K562 (cell line): ENCODE data around the gene TFRC. TPM values are rescaled to one million over a fixed set of nuclear protein-coding genes. Genes with fewer than 3 reads are reported as not detected.

ENCODE experiments used
- ARID1B ChIP-seq: fragments of 450-650 bp; IDR thresholded peaks from 2 replicates; pipeline ENCODE4 v1.6.1; 2016; ENCODE audit warnings: antibody characterized with exemption, mild to moderate bottlenecking, inconsistent platforms
- C11orf30 ChIP-seq: fragments of 450-650 bp; IDR thresholded peaks from 2 replicates; pipeline ENCODE4 v1.6.1; 2016; ENCODE audit warnings: low read depth, mild to moderate bottlenecking
- CBFB ChIP-seq: sonication (generic); formaldehyde crosslinking; IDR thresholded peaks from 2 replicates; pipeline ENCODE4 v1.4.0; 2020; ENCODE audit warnings: mild to moderate bottlenecking, missing genetic modification reagents
- CEBPG ChIP-seq, 3 experiments: fragments of 200-800 bp in 1 of 3; sonication (Bioruptor generic) in 1 of 3; sonication (generic) in 1 of 3; formaldehyde crosslinking in 1 of 3; IDR thresholded peaks in 2 of 3; conservative IDR thresholded peaks in 1 of 3; 2 replicates each; pipeline versions ENCODE4 v1.6.1 to v1.8.0; 2016 to 2022; ENCODE audit warnings: missing compliant biosample characterization in 2 of 3, missing genetic modification characterization in 2 of 3, mild to moderate bottlenecking in 1 of 3, missing genetic modification reagents in 1 of 3
- HDGF ChIP-seq: fragments of 450-650 bp; IDR thresholded peaks from 2 replicates; pipeline ENCODE4 v1.6.1; 2016
- MEIS2 ChIP-seq: fragments of 450-650 bp; IDR thresholded peaks from 2 replicates; pipeline ENCODE4 v1.6.1; 2014; ENCODE audit warnings: mild to moderate bottlenecking; ENCODE audit not compliant: partially characterized antibody
- NFIX ChIP-seq: fragments of 250-450 bp; sonication (Bioruptor Pico); IDR thresholded peaks from 2 replicates; pipeline ENCODE4 v1.4.0; 2020; ENCODE audit warnings: low read depth, mild to moderate bottlenecking, moderate library complexity
- SLC30A9 ChIP-seq: fragments of 250-450 bp; sonication (Bioruptor Pico); IDR thresholded peaks from 2 replicates; pipeline ENCODE4 v1.8.0; 2022; ENCODE audit warnings: mild to moderate bottlenecking, moderate library complexity
- SMARCB1 ChIP-seq: IDR thresholded peaks from 2 replicates; pipeline ENCODE4 v1.6.1; 2011; ENCODE audit warnings: improper control_type of control experiment, low read depth; ENCODE audit not compliant: insufficient read length
- STAT5A ChIP-seq: IDR thresholded peaks from 2 replicates; pipeline ENCODE4 v1.6.1; 2012; ENCODE audit warnings: low read length, inconsistent platforms, borderline replicate concordance
- ZNF12 ChIP-seq: sonication (generic); formaldehyde crosslinking; IDR thresholded peaks from 2 replicates; pipeline ENCODE4 v1.4.0; 2020; ENCODE audit warnings: mild to moderate bottlenecking, missing genetic modification reagents
- ZNF217 ChIP-seq: sonication (generic); formaldehyde crosslinking; IDR thresholded peaks from 2 replicates; pipeline ENCODE4 v1.8.0; 2022; ENCODE audit warnings: mild to moderate bottlenecking, missing genetic modification reagents
- polyA plus RNA-seq, 8 experiments: library from polyadenylated mRNA; depleted of rRNA in 4 of 8; stranded (reverse) in 5 of 8; unstranded in 3 of 8; fragments of >200 nt; fragmentation: Nextera tagmentation in 2 of 8; fragmentation: Illumina TruSeq in 1 of 8; extraction: Ambion mirVana in 2 of 8; extraction: Trizol in 1 of 8; gene quantifications; 2 replicates each; pipeline versions ENCODE4 v1.2.1 to v1.2.3, GENCODE V29; 2011 to 2014; ENCODE audit warnings: inconsistent platforms in 1 of 8, missing spikeins in 1 of 8
- total RNA-seq, 7 experiments: library from RNA; depleted of rRNA in 6 of 7; stranded (reverse); fragments of >200 nt in 6 of 7; fragmentation: Illumina TruSeq in 2 of 7; extraction: Trizol in 2 of 7; gene quantifications; 2 replicates each; pipeline versions ENCODE4 v1.2.1 to v1.2.3, GENCODE V29; 2011 to 2021; ENCODE audit warnings: low replicate concordance in 1 of 7
- TF ChIP-seq, protein P1 (sequence below), 2 experiments: IDR thresholded peaks; 2 replicates each; pipeline ENCODE4 v1.6.1; 2012; ENCODE audit warnings: improper control_type of control experiment in 2 of 2, low read depth in 2 of 2, low read length in 2 of 2, borderline replicate concordance in 1 of 2
- TF ChIP-seq, protein P2 (sequence below), 2 experiments: fragments of 450-650 bp in 1 of 2; sonication (generic) in 1 of 2; formaldehyde crosslinking in 1 of 2; IDR thresholded peaks; 2 replicates each; pipeline versions ENCODE4 v1.7.1 to v1.9.0; 2016 to 2022; ENCODE audit warnings: inconsistent platforms in 1 of 2, mild to moderate bottlenecking in 1 of 2, missing genetic modification reagents in 1 of 2

The TFRC gene
- total and polyA plus RNA-seq, 9 of the 15 experiments (the other 6 are each of a cell fraction or from before 2014, with no cell fraction given), result 149 to 679 (median 332) TPM

DNA sequence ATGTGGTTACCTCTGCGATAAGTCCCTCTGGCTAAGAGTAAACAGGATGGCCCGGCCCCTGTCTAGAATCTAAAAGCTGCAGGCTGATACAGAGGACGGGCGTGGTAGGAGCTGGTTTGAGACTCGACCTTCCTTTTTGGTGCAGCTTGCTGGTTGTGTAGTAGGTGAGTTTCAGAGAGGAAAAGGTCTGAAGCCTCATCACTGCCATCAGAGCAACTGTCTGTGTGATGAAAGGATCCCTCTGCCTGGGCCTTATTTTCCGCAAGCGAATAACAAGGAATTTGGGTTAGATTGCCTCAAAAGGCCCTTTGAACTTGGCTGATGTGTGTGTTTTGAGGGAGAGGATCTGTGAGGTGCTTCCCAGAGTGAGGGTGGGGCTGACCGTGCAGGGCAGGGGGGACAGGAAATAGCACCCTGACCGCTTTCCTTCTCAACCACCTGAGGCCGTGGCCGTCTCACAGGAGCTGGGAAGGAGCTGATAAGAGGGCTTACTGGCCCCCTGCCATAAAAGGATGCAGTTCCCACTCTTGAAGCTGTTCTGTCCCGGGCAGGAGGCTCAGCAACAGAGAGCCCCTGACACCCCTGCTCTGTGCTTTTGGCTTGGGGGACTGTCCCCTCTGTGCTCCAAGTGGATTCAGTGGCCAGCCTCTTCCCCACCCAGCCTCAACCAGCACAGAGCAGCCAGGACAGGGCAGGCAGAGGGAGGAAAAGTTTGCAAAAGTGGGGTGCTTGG is 45.6 kb upstream of the TFRC start (continued):
- TF ChIP-seq CBFB (CRISPR knock-in tag) (0 out of 2 replicates have a peak, but pooled peaks have one; percentile 16), ZNF217 (peak; percentile 36; the same call in 1 of the 2 replicates), ARID1B (peak; percentile 92), MEIS2 (no peak), CEBPG (CRISPR knock-in tag; IDR thresholded peaks at IDR 0.05) (no peak), CEBPG (tag; conservative IDR thresholded peaks at IDR 0.05 in 1 of 2, IDR thresholded peaks at IDR 0.05 in 1 of 2) (no peak), HDGF (0 out of 2 replicates have a peak, but pooled peaks have one; percentile 20), SMARCB1 (no peak), STAT5A (peak; percentile 59), NFIX (CRISPR knock-in tag) (peak; percentile 36; the same call in 1 of the 2 replicates), ZNF12 (CRISPR knock-in tag) (peak; percentile 74; the same call in 1 of the 2 replicates), C11orf30 (no peak), SLC30A9 (CRISPR knock-in tag) (no peak)
- TF ChIP-seq, protein P1, sequence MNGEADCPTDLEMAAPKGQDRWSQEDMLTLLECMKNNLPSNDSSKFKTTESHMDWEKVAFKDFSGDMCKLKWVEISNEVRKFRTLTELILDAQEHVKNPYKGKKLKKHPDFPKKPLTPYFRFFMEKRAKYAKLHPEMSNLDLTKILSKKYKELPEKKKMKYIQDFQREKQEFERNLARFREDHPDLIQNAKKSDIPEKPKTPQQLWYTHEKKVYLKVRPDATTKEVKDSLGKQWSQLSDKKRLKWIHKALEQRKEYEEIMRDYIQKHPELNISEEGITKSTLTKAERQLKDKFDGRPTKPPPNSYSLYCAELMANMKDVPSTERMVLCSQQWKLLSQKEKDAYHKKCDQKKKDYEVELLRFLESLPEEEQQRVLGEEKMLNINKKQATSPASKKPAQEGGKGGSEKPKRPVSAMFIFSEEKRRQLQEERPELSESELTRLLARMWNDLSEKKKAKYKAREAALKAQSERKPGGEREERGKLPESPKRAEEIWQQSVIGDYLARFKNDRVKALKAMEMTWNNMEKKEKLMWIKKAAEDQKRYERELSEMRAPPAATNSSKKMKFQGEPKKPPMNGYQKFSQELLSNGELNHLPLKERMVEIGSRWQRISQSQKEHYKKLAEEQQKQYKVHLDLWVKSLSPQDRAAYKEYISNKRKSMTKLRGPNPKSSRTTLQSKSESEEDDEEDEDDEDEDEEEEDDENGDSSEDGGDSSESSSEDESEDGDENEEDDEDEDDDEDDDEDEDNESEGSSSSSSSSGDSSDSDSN (IDR thresholded peaks at IDR 0.05; ENCODE audit: borderline replicate concordance in 1 of 2, low read depth in 2 of 2, low read length in 2 of 2), result 0 out of 4 replicates have a peak, but pooled peaks of 1 of the 2 experiments have one; percentile 41
- TF ChIP-seq, protein P2, sequence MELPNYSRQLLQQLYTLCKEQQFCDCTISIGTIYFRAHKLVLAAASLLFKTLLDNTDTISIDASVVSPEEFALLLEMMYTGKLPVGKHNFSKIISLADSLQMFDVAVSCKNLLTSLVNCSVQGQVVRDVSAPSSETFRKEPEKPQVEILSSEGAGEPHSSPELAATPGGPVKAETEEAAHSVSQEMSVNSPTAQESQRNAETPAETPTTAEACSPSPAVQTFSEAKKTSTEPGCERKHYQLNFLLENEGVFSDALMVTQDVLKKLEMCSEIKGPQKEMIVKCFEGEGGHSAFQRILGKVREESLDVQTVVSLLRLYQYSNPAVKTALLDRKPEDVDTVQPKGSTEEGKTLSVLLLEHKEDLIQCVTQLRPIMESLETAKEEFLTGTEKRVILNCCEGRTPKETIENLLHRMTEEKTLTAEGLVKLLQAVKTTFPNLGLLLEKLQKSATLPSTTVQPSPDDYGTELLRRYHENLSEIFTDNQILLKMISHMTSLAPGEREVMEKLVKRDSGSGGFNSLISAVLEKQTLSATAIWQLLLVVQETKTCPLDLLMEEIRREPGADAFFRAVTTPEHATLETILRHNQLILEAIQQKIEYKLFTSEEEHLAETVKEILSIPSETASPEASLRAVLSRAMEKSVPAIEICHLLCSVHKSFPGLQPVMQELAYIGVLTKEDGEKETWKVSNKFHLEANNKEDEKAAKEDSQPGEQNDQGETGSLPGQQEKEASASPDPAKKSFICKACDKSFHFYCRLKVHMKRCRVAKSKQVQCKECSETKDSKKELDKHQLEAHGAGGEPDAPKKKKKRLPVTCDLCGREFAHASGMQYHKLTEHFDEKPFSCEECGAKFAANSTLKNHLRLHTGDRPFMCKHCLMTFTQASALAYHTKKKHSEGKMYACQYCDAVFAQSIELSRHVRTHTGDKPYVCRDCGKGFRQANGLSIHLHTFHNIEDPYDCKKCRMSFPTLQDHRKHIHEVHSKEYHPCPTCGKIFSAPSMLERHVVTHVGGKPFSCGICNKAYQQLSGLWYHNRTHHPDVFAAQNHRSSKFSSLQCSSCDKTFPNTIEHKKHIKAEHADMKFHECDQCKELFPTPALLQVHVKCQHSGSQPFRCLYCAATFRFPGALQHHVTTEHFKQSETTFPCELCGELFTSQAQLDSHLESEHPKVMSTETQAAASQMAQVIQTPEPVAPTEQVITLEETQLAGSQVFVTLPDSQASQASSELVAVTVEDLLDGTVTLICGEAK (IDR thresholded peaks at IDR 0.05), result peak; percentile 50
- TF ChIP-seq, protein P2 (CRISPR knock-in tag; IDR thresholded peaks at IDR 0.05), result no peak
